Neural cell (in vitro differentiated cells): ENCODE measurements around the gene ZNF260.

Source experiments
- EP300 ChIP-seq: fragments of 450-650 bp; conservative IDR thresholded peaks from 2 replicates; pipeline ENCODE4 v1.6.1; 2014; ENCODE audit warnings: antibody characterized with exemption, mild to moderate bottlenecking, moderate library complexity; ENCODE audit not compliant: poor library complexity, severe bottlenecking
- EZH2 ChIP-seq: fragments of 200-600, 300-800 bp; shearing (Covaris generic), sonication (generic); IDR thresholded peaks from 2 replicates; pipeline ENCODE4 v1.6.1; 2014; ENCODE audit warnings: antibody characterized with exemption, low read length, borderline replicate concordance, mild to moderate bottlenecking; ENCODE audit not compliant: insufficient read depth, poor library complexity, severe bottlenecking
- POLR2AphosphoS5 ChIP-seq: IDR thresholded peaks from 2 replicates; pipeline ENCODE4 v1.6.1; 2012
- SMC3 ChIP-seq: fragments of 450-650 bp; conservative IDR thresholded peaks from 2 replicates; pipeline ENCODE4 v1.6.1; 2014; ENCODE audit warnings: antibody characterized with exemption, mild to moderate bottlenecking, moderate library complexity; ENCODE audit not compliant: poor library complexity
- TAF1 ChIP-seq: IDR thresholded peaks from 2 replicates; pipeline ENCODE4 v1.6.1; 2012; ENCODE audit warnings: low read depth
- TF ChIP-seq, protein P1 (sequence below): IDR thresholded peaks from 2 replicates; pipeline ENCODE4 v1.6.1; 2012; ENCODE audit warnings: borderline replicate concordance
- TF ChIP-seq, protein P2 (sequence below): fragments of 450-650 bp; IDR thresholded peaks from 2 replicates; pipeline ENCODE4 v1.5.1; 2014; ENCODE audit warnings: antibody characterized with exemption, mild to moderate bottlenecking, moderate library complexity; ENCODE audit not compliant: poor library complexity, severe bottlenecking

DNA sequence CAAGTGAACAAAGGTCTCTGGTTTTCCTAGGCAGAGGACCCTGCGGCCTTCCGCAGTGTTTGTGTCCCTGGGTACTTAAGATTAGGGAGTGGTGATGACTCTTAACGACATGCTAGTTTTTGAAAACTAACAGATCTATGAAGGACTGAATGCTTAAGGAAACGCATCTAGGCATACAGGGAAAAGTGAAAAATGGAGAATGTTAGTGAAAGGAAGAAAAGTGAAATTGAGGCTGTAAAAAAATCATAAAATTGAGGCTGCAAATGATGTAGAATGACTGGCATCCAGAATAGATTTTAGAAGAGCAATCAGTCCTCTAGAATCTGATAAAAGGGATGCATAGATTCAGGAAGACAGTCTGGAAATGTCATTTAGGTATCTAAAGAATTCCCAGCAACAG is 3.5 kb downstream of the ZNF260 start:
- TF ChIP-seq SMC3 = no peak
- TF ChIP-seq, protein P1, sequence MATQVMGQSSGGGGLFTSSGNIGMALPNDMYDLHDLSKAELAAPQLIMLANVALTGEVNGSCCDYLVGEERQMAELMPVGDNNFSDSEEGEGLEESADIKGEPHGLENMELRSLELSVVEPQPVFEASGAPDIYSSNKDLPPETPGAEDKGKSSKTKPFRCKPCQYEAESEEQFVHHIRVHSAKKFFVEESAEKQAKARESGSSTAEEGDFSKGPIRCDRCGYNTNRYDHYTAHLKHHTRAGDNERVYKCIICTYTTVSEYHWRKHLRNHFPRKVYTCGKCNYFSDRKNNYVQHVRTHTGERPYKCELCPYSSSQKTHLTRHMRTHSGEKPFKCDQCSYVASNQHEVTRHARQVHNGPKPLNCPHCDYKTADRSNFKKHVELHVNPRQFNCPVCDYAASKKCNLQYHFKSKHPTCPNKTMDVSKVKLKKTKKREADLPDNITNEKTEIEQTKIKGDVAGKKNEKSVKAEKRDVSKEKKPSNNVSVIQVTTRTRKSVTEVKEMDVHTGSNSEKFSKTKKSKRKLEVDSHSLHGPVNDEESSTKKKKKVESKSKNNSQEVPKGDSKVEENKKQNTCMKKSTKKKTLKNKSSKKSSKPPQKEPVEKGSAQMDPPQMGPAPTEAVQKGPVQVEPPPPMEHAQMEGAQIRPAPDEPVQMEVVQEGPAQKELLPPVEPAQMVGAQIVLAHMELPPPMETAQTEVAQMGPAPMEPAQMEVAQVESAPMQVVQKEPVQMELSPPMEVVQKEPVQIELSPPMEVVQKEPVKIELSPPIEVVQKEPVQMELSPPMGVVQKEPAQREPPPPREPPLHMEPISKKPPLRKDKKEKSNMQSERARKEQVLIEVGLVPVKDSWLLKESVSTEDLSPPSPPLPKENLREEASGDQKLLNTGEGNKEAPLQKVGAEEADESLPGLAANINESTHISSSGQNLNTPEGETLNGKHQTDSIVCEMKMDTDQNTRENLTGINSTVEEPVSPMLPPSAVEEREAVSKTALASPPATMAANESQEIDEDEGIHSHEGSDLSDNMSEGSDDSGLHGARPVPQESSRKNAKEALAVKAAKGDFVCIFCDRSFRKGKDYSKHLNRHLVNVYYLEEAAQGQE = no peak
- TF ChIP-seq EP300 = no peak
- TF ChIP-seq, protein P2, sequence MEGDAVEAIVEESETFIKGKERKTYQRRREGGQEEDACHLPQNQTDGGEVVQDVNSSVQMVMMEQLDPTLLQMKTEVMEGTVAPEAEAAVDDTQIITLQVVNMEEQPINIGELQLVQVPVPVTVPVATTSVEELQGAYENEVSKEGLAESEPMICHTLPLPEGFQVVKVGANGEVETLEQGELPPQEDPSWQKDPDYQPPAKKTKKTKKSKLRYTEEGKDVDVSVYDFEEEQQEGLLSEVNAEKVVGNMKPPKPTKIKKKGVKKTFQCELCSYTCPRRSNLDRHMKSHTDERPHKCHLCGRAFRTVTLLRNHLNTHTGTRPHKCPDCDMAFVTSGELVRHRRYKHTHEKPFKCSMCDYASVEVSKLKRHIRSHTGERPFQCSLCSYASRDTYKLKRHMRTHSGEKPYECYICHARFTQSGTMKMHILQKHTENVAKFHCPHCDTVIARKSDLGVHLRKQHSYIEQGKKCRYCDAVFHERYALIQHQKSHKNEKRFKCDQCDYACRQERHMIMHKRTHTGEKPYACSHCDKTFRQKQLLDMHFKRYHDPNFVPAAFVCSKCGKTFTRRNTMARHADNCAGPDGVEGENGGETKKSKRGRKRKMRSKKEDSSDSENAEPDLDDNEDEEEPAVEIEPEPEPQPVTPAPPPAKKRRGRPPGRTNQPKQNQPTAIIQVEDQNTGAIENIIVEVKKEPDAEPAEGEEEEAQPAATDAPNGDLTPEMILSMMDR = no peak
- no peak for TF ChIP-seq TAF1
- TF ChIP-seq EZH2 = no peak
- TF ChIP-seq POLR2AphosphoS5 = no peak
